B cell (primary cell): ENCODE results near the gene PUS3. TPM values are rescaled to one million over a fixed set of nuclear protein-coding genes. Genes with fewer than 3 reads are reported as not detected.

ENCODE experiments used
- polyA plus RNA-seq: library from polyadenylated mRNA; depleted of rRNA; stranded (reverse); fragments of >200 nt; gene quantifications from 2 replicates; pipeline ENCODE4 v1.2.3, GENCODE V29; 2012
- total RNA-seq, 2 donors: library from RNA; stranded (reverse); fragments of 120-200 nt in 1 of 2; gene quantifications; 1 replicate in 1 of 2; 2 replicates in 1 of 2; pipeline versions ENCODE4 v1.2.3 to v1.2.4, GENCODE V29; 2013 to 2022

Gene PUS3
- total and polyA plus RNA-seq, 2 donors (not counting 1 experiment from before 2014, with no cell fraction given), result 2.7 to 8.1 TPM

Other genes with a start within 250 kb of the PUS3 start
- not detected in 2 replicates for gene ACRV1, start 222.4 kb downstream of the PUS3 start, total RNA-seq
- not detected in 2 replicates for gene ACRV1, start 222.4 kb downstream of the PUS3 start, polyA plus RNA-seq
- not detected in 2 replicates for gene PATE1, start 156.9 kb downstream of the PUS3 start, total RNA-seq
- gene PATE1, start 156.9 kb downstream of the PUS3 start, polyA plus RNA-seq, result not detected in 2 replicates
- gene PATE2, start 124.4 kb downstream of the PUS3 start, total RNA-seq, result not detected in 2 replicates
- not detected in 2 replicates for gene PATE2, start 124.4 kb downstream of the PUS3 start, polyA plus RNA-seq
- gene PATE3, start 115.1 kb downstream of the PUS3 start, total RNA-seq, result not detected in 2 replicates
- not detected in 2 replicates for gene PATE3, start 115.1 kb downstream of the PUS3 start, polyA plus RNA-seq
- gene PATE4, start 69.9 kb downstream of the PUS3 start, total RNA-seq, result not detected in 2 replicates
- gene PATE4, start 69.9 kb downstream of the PUS3 start, polyA plus RNA-seq, result not detected in 2 replicates
- gene HYLS1, start 15.5 kb downstream of the PUS3 start, total RNA-seq, result 9.4 and 9.9 TPM in 2 replicates
- gene HYLS1, start 15.5 kb downstream of the PUS3 start, polyA plus RNA-seq, result 3.1 and 4.4 TPM in 2 replicates
- gene DDX25, start 1.3 kb upstream of the PUS3 start, total RNA-seq, result not detected in 2 replicates
- 0.36 TPM in 1 of 2 replicates, not detected in the other for gene DDX25, start 1.3 kb upstream of the PUS3 start, polyA plus RNA-seq
- not detected in 2 replicates for gene VSIG10L2, start 42.8 kb upstream of the PUS3 start, total RNA-seq
- gene VSIG10L2, start 42.8 kb upstream of the PUS3 start, polyA plus RNA-seq, result not detected in 2 replicates
- not detected in 2 replicates for gene CDON, start 159.7 kb upstream of the PUS3 start, total RNA-seq
- gene CDON, start 159.7 kb upstream of the PUS3 start, polyA plus RNA-seq, result 0.01 and 0.30 TPM in 2 replicates